ENCODE data around the gene LDHD.

- TF ChIP-seq, protein P1, sequence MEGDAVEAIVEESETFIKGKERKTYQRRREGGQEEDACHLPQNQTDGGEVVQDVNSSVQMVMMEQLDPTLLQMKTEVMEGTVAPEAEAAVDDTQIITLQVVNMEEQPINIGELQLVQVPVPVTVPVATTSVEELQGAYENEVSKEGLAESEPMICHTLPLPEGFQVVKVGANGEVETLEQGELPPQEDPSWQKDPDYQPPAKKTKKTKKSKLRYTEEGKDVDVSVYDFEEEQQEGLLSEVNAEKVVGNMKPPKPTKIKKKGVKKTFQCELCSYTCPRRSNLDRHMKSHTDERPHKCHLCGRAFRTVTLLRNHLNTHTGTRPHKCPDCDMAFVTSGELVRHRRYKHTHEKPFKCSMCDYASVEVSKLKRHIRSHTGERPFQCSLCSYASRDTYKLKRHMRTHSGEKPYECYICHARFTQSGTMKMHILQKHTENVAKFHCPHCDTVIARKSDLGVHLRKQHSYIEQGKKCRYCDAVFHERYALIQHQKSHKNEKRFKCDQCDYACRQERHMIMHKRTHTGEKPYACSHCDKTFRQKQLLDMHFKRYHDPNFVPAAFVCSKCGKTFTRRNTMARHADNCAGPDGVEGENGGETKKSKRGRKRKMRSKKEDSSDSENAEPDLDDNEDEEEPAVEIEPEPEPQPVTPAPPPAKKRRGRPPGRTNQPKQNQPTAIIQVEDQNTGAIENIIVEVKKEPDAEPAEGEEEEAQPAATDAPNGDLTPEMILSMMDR (IDR thresholded peaks at IDR 0.05; ENCODE audit: low read depth, low read length) = no peak
- no peak for TF ChIP-seq EZH2phosphoT487 (IDR thresholded peaks at IDR 0.05; ENCODE audit: low read depth)
Observed at GRCh38 chr16:75071621-75072020, 45.0 kb downstream of the LDHD start.
